ENCODE data around the gene OBSCN. TPM values are rescaled to one million over a fixed set of nuclear protein-coding genes. Genes with fewer than 3 reads are reported as not detected.

Gene OBSCN
- total and polyA plus RNA-seq, 2 of the 13 experiments (the other 11 are each of a cell fraction or from before 2014, with no cell fraction given), result 0.20 TPM

DNA sequence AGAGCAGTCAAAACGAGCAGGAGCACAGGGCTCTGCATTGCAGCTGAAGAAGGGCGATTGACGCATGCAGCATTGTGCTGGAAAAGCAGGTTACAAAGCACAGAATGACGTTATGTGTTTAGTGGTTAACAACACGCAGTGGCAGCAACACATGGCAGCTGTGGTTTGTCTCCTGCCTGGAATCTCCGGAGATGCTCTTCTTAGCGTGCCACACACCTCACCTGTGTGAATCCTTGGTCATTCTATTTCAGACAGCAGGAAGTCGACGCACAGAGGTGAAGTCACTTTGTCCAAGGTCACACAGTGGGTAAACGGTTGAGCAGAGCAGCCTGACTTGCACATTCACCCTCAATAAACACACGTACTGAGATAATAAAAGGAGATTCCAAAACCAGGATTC, 14.7 kb downstream of the OBSCN start (continued):
- TF ChIP-seq ATRX (CRISPR knock-in tag; IDR thresholded peaks at IDR 0.05; ENCODE audit: borderline replicate concordance) (no peak), NR2F1 (CRISPR knock-in tag; IDR thresholded peaks at IDR 0.05) (no peak)

DNA sequence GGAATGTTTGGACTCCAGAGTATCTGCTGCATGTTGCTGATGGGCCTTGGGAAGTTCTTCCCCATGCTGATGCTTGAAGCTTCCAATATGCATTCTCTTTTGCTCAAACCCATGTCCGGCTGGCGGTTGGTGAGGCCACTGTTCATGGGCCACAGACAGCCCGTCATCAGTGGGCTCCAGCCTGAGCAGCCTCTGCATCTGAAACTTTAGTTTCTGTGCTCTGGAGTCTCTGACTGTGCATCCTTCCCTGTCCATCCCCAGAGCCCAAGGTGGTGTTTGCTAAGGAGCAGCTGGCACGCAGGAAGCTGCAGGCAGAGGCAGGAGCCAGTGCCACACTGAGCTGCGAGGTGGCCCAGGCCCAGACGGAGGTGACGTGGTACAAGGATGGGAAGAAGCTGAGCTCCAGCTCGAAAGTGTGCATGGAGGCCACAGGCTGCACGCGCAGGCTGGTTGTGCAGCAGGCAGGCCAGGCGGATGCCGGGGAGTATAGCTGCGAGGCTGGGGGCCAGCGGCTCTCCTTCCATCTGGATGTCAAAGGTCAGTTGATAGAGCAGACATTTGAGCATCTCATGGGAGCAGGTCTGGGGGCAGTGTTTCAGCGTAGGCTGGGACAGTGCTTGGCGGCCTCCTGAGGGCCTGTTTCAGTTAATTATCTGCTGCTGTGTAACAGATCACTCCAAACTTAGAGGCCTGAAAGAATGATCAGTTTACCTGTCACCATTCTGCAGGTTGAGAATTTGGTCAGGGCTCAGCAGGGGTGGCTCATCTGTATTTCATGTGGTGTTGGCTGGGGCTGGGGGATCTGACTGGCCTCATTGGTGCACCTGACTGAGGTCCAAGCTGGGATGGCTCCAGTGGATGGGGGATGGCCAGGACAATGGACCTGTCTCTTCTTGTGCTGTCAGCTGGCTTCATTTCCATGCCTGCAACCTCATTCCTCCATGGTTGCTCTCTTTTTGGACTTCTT, 16.6 kb downstream of the OBSCN start:
- no peak overlapping the region for H3K4me2 ChIP-seq (ENCODE audit: low read depth, low read length)
- H3K79me2 ChIP-seq (ENCODE audit: insufficient read depth, low read length), result no peaks in the 10 kb centered on the region
- H3K9me3 ChIP-seq (ENCODE audit: low read length), result no peaks in the 10 kb centered on the region
- in situ Hi-C loops (cut with HindIII; ENCODE audit: extremely low pct_ligation_motif_present, low pct_unique_long_range_greater_than_20kb), result no loop called here
- ChIA-PET POLR2A (no interaction called here), CTCF (ENCODE audit: low intra/inter-chr PET ratio, low total read pairs) (no interaction called here)
- 23% methylated on average over 5 of the region's 16 CpGs for WGBS (ENCODE audit: low lambda C conversion rate)
- no TSS peak for BruUV-seq (replicated peaks)
- H3K36me3 ChIP-seq (replicated peaks in 1 of 2; ENCODE audit: control insufficient read depth in 1 of 2, insufficient read depth in 2 of 2, low read length in 2 of 2), result no peaks in the 10 kb centered on the region
- H3K4me1 ChIP-seq (ENCODE audit: insufficient read depth, low read length), result peaks cover 29% of the 10 kb centered on the region
- DNase-seq (ENCODE audit: low spot score), result no peak
- H2AFZ ChIP-seq (ENCODE audit: low read length), result no peak overlapping the region
- no peak overlapping the region for H3K27ac ChIP-seq (ENCODE audit: extremely low read length, insufficient read depth, low read length)
- ATAC-seq, result no peak
- no peaks in the 10 kb centered on the region for H4K20me1 ChIP-seq (ENCODE audit: insufficient read depth, low read length)
- TF ChIP-seq ZNF331 (CRISPR knock-in tag; IDR thresholded peaks at IDR 0.05), result peak; percentile 97
- no peak for TF ChIP-seq ZNF329 (CRISPR knock-in tag; IDR thresholded peaks at IDR 0.05; ENCODE audit: low read depth)
- 0 out of 2 replicates have a peak, but pooled peaks have one; percentile 11 for TF ChIP-seq TAF1 (CRISPR knock-in tag; IDR thresholded peaks at IDR 0.05)
- TF ChIP-seq, protein P1, sequence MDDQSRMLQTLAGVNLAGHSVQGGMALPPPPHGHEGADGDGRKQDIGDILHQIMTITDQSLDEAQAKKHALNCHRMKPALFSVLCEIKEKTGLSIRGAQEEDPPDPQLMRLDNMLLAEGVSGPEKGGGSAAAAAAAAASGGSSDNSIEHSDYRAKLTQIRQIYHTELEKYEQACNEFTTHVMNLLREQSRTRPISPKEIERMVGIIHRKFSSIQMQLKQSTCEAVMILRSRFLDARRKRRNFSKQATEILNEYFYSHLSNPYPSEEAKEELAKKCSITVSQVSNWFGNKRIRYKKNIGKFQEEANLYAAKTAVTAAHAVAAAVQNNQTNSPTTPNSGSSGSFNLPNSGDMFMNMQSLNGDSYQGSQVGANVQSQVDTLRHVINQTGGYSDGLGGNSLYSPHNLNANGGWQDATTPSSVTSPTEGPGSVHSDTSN (CRISPR knock-in tag; IDR thresholded peaks at IDR 0.05; ENCODE audit: borderline replicate concordance), result no peak
- no peak for FAIRE-seq
- intact Hi-C loops (cut with micrococcal nuclease; ENCODE audit: unreplicated experiment), result loop anchor here (5.0 kb wide), 1 partner anchor 293 kb away; no protein-coding TSS in a partner anchor
- no peak overlapping the region for H3K9ac ChIP-seq (ENCODE audit: insufficient read depth, low read depth, low read length)
- H3K27me3 ChIP-seq (ENCODE audit: control insufficient read depth in 1 of 2, insufficient read depth in 2 of 2, low read length in 2 of 2), result peaks cover 0 to 12% of the 10 kb centered on the region in 2 experiments; a peak in 3 of 5 replicates
- H3K4me3 ChIP-seq (replicated peaks in 1 of 3; ENCODE audit: insufficient read depth in 1 of 3, low read depth in 2 of 3, low read length in 3 of 3), result no peak overlapping the region
